IPS-15b (cell line): ENCODE measurements around the gene ST3GAL3.

Source experiments
- H3K27me3 ChIP-seq: one replicate; pipeline ENCODE4 v1.6.1; 2013; ENCODE audit warnings: low read length; ENCODE audit not compliant: control insufficient read depth, insufficient read depth
- H3K36me3 ChIP-seq: one replicate; pipeline ENCODE4 v1.6.1; 2013; ENCODE audit warnings: low read length; ENCODE audit not compliant: control insufficient read depth, insufficient read depth
- H3K4me1 ChIP-seq: one replicate; pipeline ENCODE4 v1.6.1; 2013; ENCODE audit warnings: mild to moderate bottlenecking, low read length; ENCODE audit not compliant: control insufficient read depth, insufficient read depth
- H3K4me3 ChIP-seq: one replicate; pipeline ENCODE4 v1.5.1; 2013; ENCODE audit warnings: low read depth, low read length
- H3K9ac ChIP-seq: one replicate; pipeline ENCODE4 v1.6.1; 2013; ENCODE audit warnings: low read depth, mild to moderate bottlenecking, low read length
- H3K9me3 ChIP-seq: one replicate; pipeline ENCODE4 v1.6.1; 2013; ENCODE audit warnings: mild to moderate bottlenecking, low read length; ENCODE audit not compliant: control insufficient read depth, insufficient read depth

The ST3GAL3 gene

GRCh38 chr1:43934986-43935324, 227.6 kb downstream of the ST3GAL3 start:
- Histone ChIP-seq H3K4me3 (peak overlapping the region; percentile 16), H3K36me3 (peaks cover 6% of the 10 kb centered on the region), H3K9ac (no peak overlapping the region), H3K9me3 (no peaks in the 10 kb centered on the region), H3K4me1 (peaks cover 21% of the 10 kb centered on the region), H3K27me3 (peaks cover 13% of the 10 kb centered on the region)

- Histone ChIP-seq H3K36me3 (peaks cover 6% of the 10 kb centered on the region), H3K9me3 (no peaks in the 10 kb centered on the region), H3K9ac (no peak overlapping the region), H3K4me3 (peak overlapping the region; percentile 58), H3K4me1 (peaks cover 21% of the 10 kb centered on the region), H3K27me3 (peaks cover 13% of the 10 kb centered on the region)
Measured at GRCh38 chr1:43935711-43936427, 228.5 kb downstream of the ST3GAL3 start.

- H3K4me3 ChIP-seq, result peak overlapping the region; percentile 55
- H3K9me3 ChIP-seq, result no peaks in the 10 kb centered on the region
- H3K4me1 ChIP-seq, result peaks cover 19% of the 10 kb centered on the region
- no peak overlapping the region for H3K9ac ChIP-seq
- peaks cover 13% of the 10 kb centered on the region for H3K27me3 ChIP-seq
- peaks cover 6% of the 10 kb centered on the region for H3K36me3 ChIP-seq
Measured at GRCh38 chr1:43936431-43937151, 229.3 kb downstream of the ST3GAL3 start.

- Histone ChIP-seq H3K9ac (no peak overlapping the region), H3K36me3 (peaks cover 6% of the 10 kb centered on the region), H3K9me3 (no peaks in the 10 kb centered on the region), H3K27me3 (peaks cover 9% of the 10 kb centered on the region), H3K4me1 (peaks cover 19% of the 10 kb centered on the region), H3K4me3 (no peak overlapping the region)
Measured at GRCh38 chr1:43937179-43937865, 230.0 kb downstream of the ST3GAL3 start.

- Histone ChIP-seq H3K9ac (no peak overlapping the region), H3K27me3 (no peaks in the 10 kb centered on the region)
Measured at GRCh38 chr1:43938383-43938782, 231.0 kb downstream of the ST3GAL3 start.

DNA sequence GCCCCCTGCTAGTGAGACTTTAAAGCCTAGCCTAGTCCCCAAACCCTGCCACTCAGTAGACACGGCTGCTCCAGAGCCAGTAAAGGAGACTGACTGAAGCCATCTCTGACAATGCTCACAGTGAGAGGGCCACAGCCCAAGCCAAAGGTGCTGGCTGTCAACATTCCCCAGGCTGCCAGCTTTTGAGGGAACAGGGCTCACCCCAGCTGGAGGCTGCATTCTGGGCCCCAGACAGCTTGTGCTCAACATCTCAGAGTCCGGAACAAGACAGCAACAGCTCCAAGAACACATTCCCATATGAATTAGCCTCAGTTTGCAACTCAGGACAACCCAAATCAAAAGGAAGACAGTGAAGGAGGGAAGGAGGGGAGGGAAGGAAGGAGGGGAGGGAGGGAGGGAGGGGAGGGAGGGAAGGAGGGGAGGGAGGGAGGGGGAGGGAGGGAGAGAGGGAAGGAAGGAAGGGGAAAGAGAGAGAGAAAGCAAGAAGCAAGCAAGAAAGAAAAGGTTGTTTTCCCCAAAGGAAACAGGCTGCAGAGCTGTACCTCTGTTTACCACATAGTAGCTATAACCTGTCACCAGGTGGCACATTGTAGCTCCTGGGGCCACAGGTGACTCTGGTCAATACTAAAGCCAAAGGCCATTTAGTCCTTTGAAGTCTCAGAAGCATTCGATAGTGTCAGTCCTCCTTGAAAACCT, 231.7 kb downstream of the ST3GAL3 start:
- peaks cover 13% of the 10 kb centered on the region for H3K4me1 ChIP-seq
- peaks cover 6% of the 10 kb centered on the region for H3K36me3 ChIP-seq
- no peak overlapping the region for H3K4me3 ChIP-seq
- no peaks in the 10 kb centered on the region for H3K27me3 ChIP-seq
- H3K9ac ChIP-seq, result no peak overlapping the region
- H3K9me3 ChIP-seq, result no peaks in the 10 kb centered on the region

More at GRCh38 chr1:43938383-43938782, 231.0 kb downstream of the ST3GAL3 start:
- Histone ChIP-seq H3K4me1 (peaks cover 15% of the 10 kb centered on the region), H3K4me3 (no peak overlapping the region), H3K9me3 (no peaks in the 10 kb centered on the region), H3K36me3 (peaks cover 6% of the 10 kb centered on the region)

DNA sequence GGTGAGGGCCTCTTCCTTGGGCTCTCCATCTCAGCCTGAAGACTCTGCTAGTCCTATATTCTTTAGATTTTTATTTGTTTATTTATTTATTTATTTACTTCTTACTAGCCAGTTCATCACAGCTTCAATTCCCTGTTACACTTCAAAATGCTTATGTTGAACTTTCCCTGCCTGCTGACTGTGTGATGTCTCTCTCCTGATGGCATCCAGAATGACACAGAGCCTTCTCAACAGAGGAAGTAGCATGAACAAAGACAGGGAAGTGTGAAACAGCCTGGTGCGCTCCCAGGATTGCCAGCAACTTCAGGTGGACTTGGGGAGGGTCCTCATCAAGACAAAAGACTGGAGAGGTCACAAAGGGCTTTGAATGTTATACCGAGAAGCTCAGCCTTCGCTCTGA, 235.1 kb downstream of the ST3GAL3 start:
- Histone ChIP-seq H3K36me3 (peaks cover under 1% of the 10 kb centered on the region), H3K4me1 (peaks cover 2% of the 10 kb centered on the region), H3K4me3 (no peak overlapping the region), H3K27me3 (no peaks in the 10 kb centered on the region), H3K9ac (no peak overlapping the region), H3K9me3 (no peaks in the 10 kb centered on the region)

DNA sequence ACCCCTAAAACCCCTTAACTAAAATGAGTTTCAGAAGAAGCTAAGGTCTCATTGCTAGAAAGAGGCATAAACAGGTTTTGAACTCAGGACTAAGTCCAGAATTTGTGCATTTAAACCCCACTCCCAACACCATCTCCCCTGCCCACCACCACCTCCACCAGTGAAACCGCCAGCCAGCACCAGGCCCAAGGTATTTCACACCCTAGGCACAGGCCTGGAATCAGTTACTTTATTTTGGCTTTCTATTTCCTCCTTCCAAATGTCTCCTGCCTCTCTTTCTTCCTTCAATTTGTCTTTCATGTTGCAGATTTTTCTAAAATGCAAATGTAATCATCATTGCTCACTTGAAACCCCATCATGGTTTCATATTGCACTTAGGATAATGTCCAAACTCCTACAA, 237.5 kb downstream of the ST3GAL3 start:
- Histone ChIP-seq H3K4me1 (peaks cover 5% of the 10 kb centered on the region), H3K4me3 (no peak overlapping the region), H3K9ac (no peak overlapping the region), H3K27me3 (no peaks in the 10 kb centered on the region), H3K36me3 (peaks cover 5% of the 10 kb centered on the region), H3K9me3 (no peaks in the 10 kb centered on the region)

DNA sequence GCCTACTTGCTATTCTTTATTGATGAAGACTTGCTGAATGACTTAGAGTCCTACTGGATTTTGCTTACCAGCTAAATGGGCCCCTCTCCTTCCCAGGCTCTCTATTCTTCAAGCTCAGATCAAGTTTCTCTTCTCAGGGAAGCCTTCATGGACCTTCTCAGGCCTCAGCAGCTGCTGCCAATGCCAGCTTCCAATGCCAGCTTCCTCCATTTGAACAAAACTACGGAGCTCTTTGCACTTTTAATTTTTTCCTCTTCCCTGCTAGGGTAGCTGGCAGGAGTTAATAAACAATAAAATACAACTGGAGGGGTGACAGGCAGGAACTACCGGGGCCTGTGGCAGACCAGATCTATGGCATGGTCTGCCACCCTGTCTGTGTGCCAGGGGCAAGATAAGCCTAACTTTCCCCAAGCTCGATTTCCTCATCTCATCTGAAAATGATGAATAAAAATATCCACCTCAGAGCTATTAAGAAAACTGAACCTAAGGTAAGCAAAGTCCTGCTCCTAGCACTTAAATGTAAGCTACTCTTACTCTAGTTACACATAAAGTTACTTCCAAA, 238.4 kb downstream of the ST3GAL3 start:
- Histone ChIP-seq H3K36me3 (peaks cover 5% of the 10 kb centered on the region), H3K4me1 (peaks cover 5% of the 10 kb centered on the region), H3K9ac (no peak overlapping the region), H3K9me3 (no peaks in the 10 kb centered on the region), H3K4me3 (peak overlapping the region; percentile 90), H3K27me3 (no peaks in the 10 kb centered on the region)

GRCh38 chr1:43946236-43947060, 239.1 kb downstream of the ST3GAL3 start, which contains the start of gene IPO13:
TSS of gene IPO13 (plus strand) at chr1:43946950. CDS start at chr1:43947601, 651 bp downstream.
- Histone ChIP-seq H3K27me3 (no peaks in the 10 kb centered on the region), H3K4me3 (peak within 1 kb of the TSS; percentile 90), H3K9me3 (no peaks in the 10 kb centered on the region), H3K9ac (peak within 1 kb of the TSS; percentile 88), H3K4me1 (peaks cover 5% of the 10 kb centered on the region), H3K36me3 (peaks cover 5% of the 10 kb centered on the region)
